HCT116 (cell line): ENCODE data around the gene CDH13.

Experiments used
- CEBPB ChIP-seq: IDR thresholded peaks from 2 replicates; pipeline ENCODE4 v1.6.1; 2012; ENCODE audit warnings: low read depth
- EGR1 ChIP-seq: IDR thresholded peaks from 2 replicates; pipeline ENCODE4 v1.6.1; 2012; ENCODE audit warnings: low read depth
- ELF1 ChIP-seq: IDR thresholded peaks from 2 replicates; pipeline ENCODE4 v1.6.1; 2012; ENCODE audit warnings: low read depth, borderline replicate concordance
- EZH2 ChIP-seq: fragments of 200-600 bp; sonication (generic); IDR thresholded peaks from 2 replicates; pipeline ENCODE4 v1.6.1; 2017; ENCODE audit warnings: antibody characterized with exemption, mixed run types
- POLR2AphosphoS5 ChIP-seq: IDR thresholded peaks from 2 replicates; pipeline ENCODE4 v1.6.1; 2011; ENCODE audit warnings: mild to moderate bottlenecking, low read depth, low read length, moderate library complexity
- RAD21 ChIP-seq: IDR thresholded peaks from 2 replicates; pipeline ENCODE4 v1.6.1; 2012; ENCODE audit warnings: low read depth, mild to moderate bottlenecking
- SP1 ChIP-seq: IDR thresholded peaks from 2 replicates; pipeline ENCODE4 v1.6.1; 2012; ENCODE audit warnings: low read depth
- SRF ChIP-seq: IDR thresholded peaks from 2 replicates; pipeline ENCODE4 v1.6.1; 2012; ENCODE audit warnings: low read depth
- ZNF274 ChIP-seq: fragments of 200-500 bp; sonication (Bioruptor generic); IDR thresholded peaks from 2 replicates; pipeline ENCODE4 v1.6.1; 2014; ENCODE audit warnings: mild to moderate bottlenecking, low read depth, low read length, inconsistent platforms
- TF ChIP-seq, protein P1 (sequence below), 3 experiments: fragments of 200-600 bp in 1 of 3; sonication (generic) in 1 of 3; IDR thresholded peaks in 2 of 3; conservative IDR thresholded peaks in 1 of 3; 2 replicates each; pipeline ENCODE4 v1.5.1; 2012 to 2017; ENCODE audit warnings: low read depth in 2 of 3, low read length in 2 of 3, antibody characterized with exemption in 1 of 3, borderline replicate concordance in 1 of 3, control low read depth in 1 of 3, mild to moderate bottlenecking in 1 of 3, mixed read lengths in 1 of 3, mixed run types in 1 of 3, moderate library complexity in 1 of 3; ENCODE audit not compliant: insufficient read depth in 1 of 3
- TF ChIP-seq, protein P2 (sequence below): IDR thresholded peaks from 2 replicates; pipeline ENCODE4 v1.6.1; 2011; ENCODE audit warnings: mild to moderate bottlenecking, low read length, moderate library complexity; ENCODE audit not compliant: insufficient replicate concordance; ENCODE audit errors: extremely low read depth
- TF ChIP-seq, protein P3 (sequence below): IDR thresholded peaks from 2 replicates; pipeline ENCODE4 v1.6.1; 2012; ENCODE audit warnings: low read depth

DNA sequence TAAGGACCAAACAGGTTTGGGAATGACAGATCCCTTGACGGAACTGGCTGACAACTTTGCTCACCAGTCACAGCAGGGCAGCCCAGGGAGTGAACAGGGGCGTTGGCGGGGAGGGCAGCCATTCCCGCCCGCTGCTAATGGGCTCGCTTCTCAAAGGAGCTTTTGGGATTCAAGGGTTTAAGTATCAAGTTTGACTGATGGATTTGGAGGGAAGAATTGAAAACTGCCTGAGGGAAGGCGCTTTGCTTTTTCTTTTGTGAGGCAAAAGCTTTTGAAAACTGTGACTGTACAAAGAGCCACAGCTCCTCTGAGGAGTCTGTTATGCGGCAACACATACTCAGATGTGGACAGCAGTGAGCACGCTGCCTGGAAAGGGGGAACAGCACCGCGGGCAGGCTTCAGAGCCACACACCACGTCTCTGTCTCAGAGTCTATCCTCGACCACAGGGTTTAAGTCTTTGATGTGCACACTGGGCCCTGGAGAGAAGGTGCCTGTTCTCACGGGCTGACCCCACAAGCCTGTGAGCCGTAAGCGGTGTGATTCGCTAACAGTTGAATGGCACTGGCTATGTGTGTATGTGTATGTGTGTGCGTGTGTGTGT is 1101.1 kb downstream of the CDH13 start:
- no peak for TF ChIP-seq POLR2AphosphoS5
- no peak for TF ChIP-seq SRF
- no peak for TF ChIP-seq EGR1
- TF ChIP-seq, protein P1, sequence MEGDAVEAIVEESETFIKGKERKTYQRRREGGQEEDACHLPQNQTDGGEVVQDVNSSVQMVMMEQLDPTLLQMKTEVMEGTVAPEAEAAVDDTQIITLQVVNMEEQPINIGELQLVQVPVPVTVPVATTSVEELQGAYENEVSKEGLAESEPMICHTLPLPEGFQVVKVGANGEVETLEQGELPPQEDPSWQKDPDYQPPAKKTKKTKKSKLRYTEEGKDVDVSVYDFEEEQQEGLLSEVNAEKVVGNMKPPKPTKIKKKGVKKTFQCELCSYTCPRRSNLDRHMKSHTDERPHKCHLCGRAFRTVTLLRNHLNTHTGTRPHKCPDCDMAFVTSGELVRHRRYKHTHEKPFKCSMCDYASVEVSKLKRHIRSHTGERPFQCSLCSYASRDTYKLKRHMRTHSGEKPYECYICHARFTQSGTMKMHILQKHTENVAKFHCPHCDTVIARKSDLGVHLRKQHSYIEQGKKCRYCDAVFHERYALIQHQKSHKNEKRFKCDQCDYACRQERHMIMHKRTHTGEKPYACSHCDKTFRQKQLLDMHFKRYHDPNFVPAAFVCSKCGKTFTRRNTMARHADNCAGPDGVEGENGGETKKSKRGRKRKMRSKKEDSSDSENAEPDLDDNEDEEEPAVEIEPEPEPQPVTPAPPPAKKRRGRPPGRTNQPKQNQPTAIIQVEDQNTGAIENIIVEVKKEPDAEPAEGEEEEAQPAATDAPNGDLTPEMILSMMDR (IDR thresholded peaks at IDR 0.05 in 2 of 3, conservative IDR thresholded peaks at IDR 0.05 in 1 of 3; ENCODE audit: borderline replicate concordance in 1 of 3, insufficient read depth in 1 of 3, low read depth in 2 of 3, low read length in 2 of 3) = no peak
- TF ChIP-seq CEBPB = no peak
- no peak for TF ChIP-seq ELF1
- TF ChIP-seq, protein P2, sequence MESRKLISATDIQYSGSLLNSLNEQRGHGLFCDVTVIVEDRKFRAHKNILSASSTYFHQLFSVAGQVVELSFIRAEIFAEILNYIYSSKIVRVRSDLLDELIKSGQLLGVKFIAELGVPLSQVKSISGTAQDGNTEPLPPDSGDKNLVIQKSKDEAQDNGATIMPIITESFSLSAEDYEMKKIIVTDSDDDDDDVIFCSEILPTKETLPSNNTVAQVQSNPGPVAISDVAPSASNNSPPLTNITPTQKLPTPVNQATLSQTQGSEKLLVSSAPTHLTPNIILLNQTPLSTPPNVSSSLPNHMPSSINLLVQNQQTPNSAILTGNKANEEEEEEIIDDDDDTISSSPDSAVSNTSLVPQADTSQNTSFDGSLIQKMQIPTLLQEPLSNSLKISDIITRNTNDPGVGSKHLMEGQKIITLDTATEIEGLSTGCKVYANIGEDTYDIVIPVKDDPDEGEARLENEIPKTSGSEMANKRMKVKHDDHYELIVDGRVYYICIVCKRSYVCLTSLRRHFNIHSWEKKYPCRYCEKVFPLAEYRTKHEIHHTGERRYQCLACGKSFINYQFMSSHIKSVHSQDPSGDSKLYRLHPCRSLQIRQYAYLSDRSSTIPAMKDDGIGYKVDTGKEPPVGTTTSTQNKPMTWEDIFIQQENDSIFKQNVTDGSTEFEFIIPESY = no peak
- TF ChIP-seq, protein P3, sequence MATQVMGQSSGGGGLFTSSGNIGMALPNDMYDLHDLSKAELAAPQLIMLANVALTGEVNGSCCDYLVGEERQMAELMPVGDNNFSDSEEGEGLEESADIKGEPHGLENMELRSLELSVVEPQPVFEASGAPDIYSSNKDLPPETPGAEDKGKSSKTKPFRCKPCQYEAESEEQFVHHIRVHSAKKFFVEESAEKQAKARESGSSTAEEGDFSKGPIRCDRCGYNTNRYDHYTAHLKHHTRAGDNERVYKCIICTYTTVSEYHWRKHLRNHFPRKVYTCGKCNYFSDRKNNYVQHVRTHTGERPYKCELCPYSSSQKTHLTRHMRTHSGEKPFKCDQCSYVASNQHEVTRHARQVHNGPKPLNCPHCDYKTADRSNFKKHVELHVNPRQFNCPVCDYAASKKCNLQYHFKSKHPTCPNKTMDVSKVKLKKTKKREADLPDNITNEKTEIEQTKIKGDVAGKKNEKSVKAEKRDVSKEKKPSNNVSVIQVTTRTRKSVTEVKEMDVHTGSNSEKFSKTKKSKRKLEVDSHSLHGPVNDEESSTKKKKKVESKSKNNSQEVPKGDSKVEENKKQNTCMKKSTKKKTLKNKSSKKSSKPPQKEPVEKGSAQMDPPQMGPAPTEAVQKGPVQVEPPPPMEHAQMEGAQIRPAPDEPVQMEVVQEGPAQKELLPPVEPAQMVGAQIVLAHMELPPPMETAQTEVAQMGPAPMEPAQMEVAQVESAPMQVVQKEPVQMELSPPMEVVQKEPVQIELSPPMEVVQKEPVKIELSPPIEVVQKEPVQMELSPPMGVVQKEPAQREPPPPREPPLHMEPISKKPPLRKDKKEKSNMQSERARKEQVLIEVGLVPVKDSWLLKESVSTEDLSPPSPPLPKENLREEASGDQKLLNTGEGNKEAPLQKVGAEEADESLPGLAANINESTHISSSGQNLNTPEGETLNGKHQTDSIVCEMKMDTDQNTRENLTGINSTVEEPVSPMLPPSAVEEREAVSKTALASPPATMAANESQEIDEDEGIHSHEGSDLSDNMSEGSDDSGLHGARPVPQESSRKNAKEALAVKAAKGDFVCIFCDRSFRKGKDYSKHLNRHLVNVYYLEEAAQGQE = no peak
- TF ChIP-seq EZH2 = no peak
- TF ChIP-seq ZNF274 = no peak
- no peak for TF ChIP-seq SP1
- no peak for TF ChIP-seq RAD21
